ENCODE results near the gene DLEC1. TPM values are rescaled to one million over a fixed set of nuclear protein-coding genes. Genes with fewer than 3 reads are reported as not detected.

DLEC1 gene
- total and polyA plus RNA-seq, 9 of the 15 experiments (the other 6 are each of a cell fraction or from before 2014, with no cell fraction given): 0.07 to 0.08 TPM; not detected in 7

DNA sequence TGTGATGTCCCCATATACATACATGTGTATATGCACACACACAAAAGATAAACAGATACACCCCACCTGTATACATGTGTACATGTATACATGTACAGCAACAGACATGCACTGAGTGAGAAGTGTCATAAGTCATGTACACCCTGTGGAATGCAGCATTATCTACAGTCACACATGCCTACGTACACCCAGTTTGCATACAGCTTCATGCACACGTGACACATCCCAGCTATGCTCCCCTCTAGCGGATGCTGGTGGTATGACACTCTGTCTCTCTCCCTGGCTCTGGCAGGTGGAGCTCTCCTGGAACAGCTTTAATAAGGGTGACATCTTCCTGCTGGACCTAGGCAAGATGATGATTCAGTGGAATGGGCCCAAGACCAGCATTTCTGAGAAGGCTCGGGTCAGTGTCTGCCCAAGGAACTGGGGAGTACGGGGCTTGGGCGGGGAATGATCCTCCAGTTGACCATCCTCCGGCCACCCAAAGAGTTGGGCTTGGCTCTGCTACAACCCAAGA lies 42.2 kb upstream of the DLEC1 start (continued):
- TF ChIP-seq CTBP1 (IDR thresholded peaks at IDR 0.05; ENCODE audit: borderline replicate concordance) (peak; percentile 82), ZNF431 (CRISPR knock-in tag; IDR thresholded peaks at IDR 0.05) (no peak), ZNF699 (CRISPR knock-in tag; IDR thresholded peaks at IDR 0.05; ENCODE audit: insufficient replicate concordance) (no peak), EP300 (IDR thresholded peaks at IDR 0.05; ENCODE audit: low read length) (peak; percentile 69), ZNF24 (IDR thresholded peaks at IDR 0.05) (no peak; the same call in 1 of the 2 replicates), ZNF589 (CRISPR knock-in tag; IDR thresholded peaks at IDR 0.05; ENCODE audit: low read depth) (no peak), NFIX (CRISPR knock-in tag; IDR thresholded peaks at IDR 0.05; ENCODE audit: low read depth) (no peak), ZNF197 (CRISPR knock-in tag; IDR thresholded peaks at IDR 0.05; ENCODE audit: low read depth) (no peak), FOSL1 (tag; conservative IDR thresholded peaks at IDR 0.05) (0 out of 2 replicates have a peak, but pooled peaks have one; percentile 40), KLF16 (IDR thresholded peaks at IDR 0.05) (peak; percentile 55; the same call in 1 of the 2 replicates), MTA2 (IDR thresholded peaks at IDR 0.05; ENCODE audit: low read depth) (peak; percentile 42; the same call in 1 of the 2 replicates), BCL6 (CRISPR knock-in tag; IDR thresholded peaks at IDR 0.05) (no peak), TCF7 (IDR thresholded peaks at IDR 0.05; ENCODE audit: borderline replicate concordance) (no peak), ZNF316 (IDR thresholded peaks at IDR 0.05) (no peak), CBX3 (IDR thresholded peaks at IDR 0.05; ENCODE audit: borderline replicate concordance in 1 of 2, low read length in 2 of 2) (peak in 1 of 2 experiments; percentile 98; a peak in 2 of 3 replicates), SIN3A (IDR thresholded peaks at IDR 0.05; ENCODE audit: borderline replicate concordance in 2 of 2, control insufficient read depth in 1 of 2, low read depth in 2 of 2, low read length in 2 of 2) (peak in 1 of 2 experiments; percentile 90; a peak in 1 of 4 replicates), ZKSCAN8 (CRISPR knock-in tag; IDR thresholded peaks at IDR 0.05) (peak; percentile 84), ZNF3 (CRISPR knock-in tag; IDR thresholded peaks at IDR 0.05) (no peak), ADNP (tag; IDR thresholded peaks at IDR 0.05) (no peak)
- TF ChIP-seq, protein P1, sequence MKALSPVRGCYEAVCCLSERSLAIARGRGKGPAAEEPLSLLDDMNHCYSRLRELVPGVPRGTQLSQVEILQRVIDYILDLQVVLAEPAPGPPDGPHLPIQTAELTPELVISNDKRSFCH (CRISPR knock-in tag; IDR thresholded peaks at IDR 0.05): no peak
- TF ChIP-seq, protein P1 (tag; IDR thresholded peaks at IDR 0.05): no peak
- TF ChIP-seq, protein P2, sequence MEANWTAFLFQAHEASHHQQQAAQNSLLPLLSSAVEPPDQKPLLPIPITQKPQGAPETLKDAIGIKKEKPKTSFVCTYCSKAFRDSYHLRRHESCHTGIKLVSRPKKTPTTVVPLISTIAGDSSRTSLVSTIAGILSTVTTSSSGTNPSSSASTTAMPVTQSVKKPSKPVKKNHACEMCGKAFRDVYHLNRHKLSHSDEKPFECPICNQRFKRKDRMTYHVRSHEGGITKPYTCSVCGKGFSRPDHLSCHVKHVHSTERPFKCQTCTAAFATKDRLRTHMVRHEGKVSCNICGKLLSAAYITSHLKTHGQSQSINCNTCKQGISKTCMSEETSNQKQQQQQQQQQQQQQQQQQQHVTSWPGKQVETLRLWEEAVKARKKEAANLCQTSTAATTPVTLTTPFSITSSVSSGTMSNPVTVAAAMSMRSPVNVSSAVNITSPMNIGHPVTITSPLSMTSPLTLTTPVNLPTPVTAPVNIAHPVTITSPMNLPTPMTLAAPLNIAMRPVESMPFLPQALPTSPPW (CRISPR knock-in tag; IDR thresholded peaks at IDR 0.05): peak; percentile 61
- TF ChIP-seq, protein P3, sequence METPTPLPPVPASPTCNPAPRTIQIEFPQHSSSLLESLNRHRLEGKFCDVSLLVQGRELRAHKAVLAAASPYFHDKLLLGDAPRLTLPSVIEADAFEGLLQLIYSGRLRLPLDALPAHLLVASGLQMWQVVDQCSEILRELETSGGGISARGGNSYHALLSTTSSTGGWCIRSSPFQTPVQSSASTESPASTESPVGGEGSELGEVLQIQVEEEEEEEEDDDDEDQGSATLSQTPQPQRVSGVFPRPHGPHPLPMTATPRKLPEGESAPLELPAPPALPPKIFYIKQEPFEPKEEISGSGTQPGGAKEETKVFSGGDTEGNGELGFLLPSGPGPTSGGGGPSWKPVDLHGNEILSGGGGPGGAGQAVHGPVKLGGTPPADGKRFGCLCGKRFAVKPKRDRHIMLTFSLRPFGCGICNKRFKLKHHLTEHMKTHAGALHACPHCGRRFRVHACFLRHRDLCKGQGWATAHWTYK (CRISPR knock-in tag; IDR thresholded peaks at IDR 0.05): peak; percentile 30; the same call in 1 of the 2 replicates
- TF ChIP-seq, protein P4, sequence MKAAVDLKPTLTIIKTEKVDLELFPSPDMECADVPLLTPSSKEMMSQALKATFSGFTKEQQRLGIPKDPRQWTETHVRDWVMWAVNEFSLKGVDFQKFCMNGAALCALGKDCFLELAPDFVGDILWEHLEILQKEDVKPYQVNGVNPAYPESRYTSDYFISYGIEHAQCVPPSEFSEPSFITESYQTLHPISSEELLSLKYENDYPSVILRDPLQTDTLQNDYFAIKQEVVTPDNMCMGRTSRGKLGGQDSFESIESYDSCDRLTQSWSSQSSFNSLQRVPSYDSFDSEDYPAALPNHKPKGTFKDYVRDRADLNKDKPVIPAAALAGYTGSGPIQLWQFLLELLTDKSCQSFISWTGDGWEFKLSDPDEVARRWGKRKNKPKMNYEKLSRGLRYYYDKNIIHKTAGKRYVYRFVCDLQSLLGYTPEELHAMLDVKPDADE (conservative IDR thresholded peaks at IDR 0.05; ENCODE audit: control insufficient read depth, low read depth, low read length): peak; percentile 34; the same call in 1 of the 2 replicates
- TF ChIP-seq, protein P5, sequence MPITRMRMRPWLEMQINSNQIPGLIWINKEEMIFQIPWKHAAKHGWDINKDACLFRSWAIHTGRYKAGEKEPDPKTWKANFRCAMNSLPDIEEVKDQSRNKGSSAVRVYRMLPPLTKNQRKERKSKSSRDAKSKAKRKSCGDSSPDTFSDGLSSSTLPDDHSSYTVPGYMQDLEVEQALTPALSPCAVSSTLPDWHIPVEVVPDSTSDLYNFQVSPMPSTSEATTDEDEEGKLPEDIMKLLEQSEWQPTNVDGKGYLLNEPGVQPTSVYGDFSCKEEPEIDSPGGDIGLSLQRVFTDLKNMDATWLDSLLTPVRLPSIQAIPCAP (CRISPR knock-in tag; IDR thresholded peaks at IDR 0.05; ENCODE audit: borderline replicate concordance): no peak
